ENCODE data around the gene NOXA1. TPM values are rescaled to one million over a fixed set of nuclear protein-coding genes. Genes with fewer than 3 reads are reported as not detected.

The NOXA1 gene
- total RNA-seq, 1 donor from 2014 or later = 16.3 TPM

GRCh38 chr9:137423514-137424291 lies 510 bp downstream of the NOXA1 start:
- Mint-ChIP-seq H3K4me3 (ENCODE audit: low read depth) (peak overlapping the region; percentile 70), H3K36me3 (ENCODE audit: insufficient read depth) (no peaks in the 10 kb centered on the region), H3K27me3 (no peaks in the 10 kb centered on the region), H3K4me1 (ENCODE audit: low read depth) (peaks cover 10% of the 10 kb centered on the region), H3K27ac (no peak overlapping the region), H3K9me3 (ENCODE audit: low read depth) (no peaks in the 10 kb centered on the region)
- no peak for TF ChIP-seq CTCF (IDR thresholded peaks at IDR 0.05; ENCODE audit: unreplicated experiment)
- DNase-seq (ENCODE audit: low spot score, unreplicated experiment) = no peak

- Mint-ChIP-seq H3K4me3 (ENCODE audit: low read depth) (no peak overlapping the region), H3K4me1 (ENCODE audit: low read depth) (peaks cover 10% of the 10 kb centered on the region), H3K36me3 (ENCODE audit: insufficient read depth) (no peaks in the 10 kb centered on the region), H3K9me3 (ENCODE audit: low read depth) (no peaks in the 10 kb centered on the region), H3K27me3 (no peaks in the 10 kb centered on the region), H3K27ac (no peak overlapping the region)
- DNase-seq (ENCODE audit: low spot score, unreplicated experiment) = no peak
- TF ChIP-seq CTCF (IDR thresholded peaks at IDR 0.05; ENCODE audit: unreplicated experiment) = no peak
These were observed 3.0 kb downstream of the NOXA1 start for GRCh38 chr9:137426018-137426681.

GRCh38 chr9:137427454-137428310 lies 4.5 kb downstream of the NOXA1 start:
- Mint-ChIP-seq H3K4me1 (ENCODE audit: low read depth) (no peaks in the 10 kb centered on the region), H3K4me3 (ENCODE audit: low read depth) (no peak overlapping the region), H3K9me3 (ENCODE audit: low read depth) (no peaks in the 10 kb centered on the region), H3K27ac (no peak overlapping the region), H3K27me3 (no peaks in the 10 kb centered on the region), H3K36me3 (ENCODE audit: insufficient read depth) (no peaks in the 10 kb centered on the region)
- TF ChIP-seq CTCF (IDR thresholded peaks at IDR 0.05; ENCODE audit: unreplicated experiment) = no peak
- DNase-seq (ENCODE audit: low spot score, unreplicated experiment) = no peak

GRCh38 chr9:137428311-137428630 lies 5.1 kb downstream of the NOXA1 start:
- Mint-ChIP-seq H3K9me3 (ENCODE audit: low read depth) (no peaks in the 10 kb centered on the region), H3K4me1 (ENCODE audit: low read depth) (no peaks in the 10 kb centered on the region), H3K4me3 (ENCODE audit: low read depth) (no peak overlapping the region), H3K27ac (no peak overlapping the region), H3K36me3 (ENCODE audit: insufficient read depth) (no peaks in the 10 kb centered on the region), H3K27me3 (no peaks in the 10 kb centered on the region)
- no peak for DNase-seq (ENCODE audit: low spot score, unreplicated experiment)
- no peak for TF ChIP-seq CTCF (IDR thresholded peaks at IDR 0.05; ENCODE audit: unreplicated experiment)

GRCh38 chr9:137428841-137429545 lies 5.8 kb downstream of the NOXA1 start:
- TF ChIP-seq CTCF (IDR thresholded peaks at IDR 0.05; ENCODE audit: unreplicated experiment) = no peak
- no peaks in the 10 kb centered on the region for H3K4me1 Mint-ChIP-seq (ENCODE audit: low read depth)
- no peaks in the 10 kb centered on the region for H3K9me3 Mint-ChIP-seq (ENCODE audit: low read depth)
- no peaks in the 10 kb centered on the region for H3K36me3 Mint-ChIP-seq (ENCODE audit: insufficient read depth)
- H3K27ac Mint-ChIP-seq = no peak overlapping the region
- H3K27me3 Mint-ChIP-seq = no peaks in the 10 kb centered on the region
- H3K4me3 Mint-ChIP-seq (ENCODE audit: low read depth) = no peak overlapping the region
- no peak for DNase-seq (ENCODE audit: low spot score, unreplicated experiment)

Measured in progenitor cell of endocrine pancreas (in vitro differentiated cells).